Ishikawa (cell line): ENCODE measurements around the gene BEST4.

Experiments
- CEBPB ChIP-seq: IDR thresholded peaks from 2 replicates; pipeline ENCODE4 v1.6.1; 2012
- CREB1 ChIP-seq: IDR thresholded peaks from 2 replicates; pipeline ENCODE4 v1.6.1; 2012; ENCODE audit warnings: low read depth
- EGR1 ChIP-seq: IDR thresholded peaks from 2 replicates; pipeline ENCODE4 v1.6.1; 2012
- EP300 ChIP-seq: IDR thresholded peaks from 2 replicates; pipeline ENCODE4 v1.6.1; 2012; ENCODE audit warnings: borderline replicate concordance
- FOXM1 ChIP-seq: IDR thresholded peaks from 2 replicates; pipeline ENCODE4 v1.6.1; 2012; ENCODE audit warnings: low read depth, borderline replicate concordance
- MAX ChIP-seq: IDR thresholded peaks from 2 replicates; pipeline ENCODE4 v1.6.1; 2012
- NFIC ChIP-seq: IDR thresholded peaks from 2 replicates; pipeline ENCODE4 v1.6.1; 2012
- RAD21 ChIP-seq: IDR thresholded peaks from 2 replicates; pipeline ENCODE4 v1.6.1; 2012; ENCODE audit warnings: low read depth
- REST ChIP-seq: IDR thresholded peaks from 2 replicates; pipeline ENCODE4 v1.6.1; 2012; ENCODE audit warnings: low read depth, mild to moderate bottlenecking
- TAF1 ChIP-seq: IDR thresholded peaks from 2 replicates; pipeline ENCODE4 v1.6.1; 2012; ENCODE audit warnings: low read depth, mild to moderate bottlenecking
- TCF12 ChIP-seq: IDR thresholded peaks from 2 replicates; pipeline ENCODE4 v1.6.1; 2012; ENCODE audit warnings: low read depth
- TEAD4 ChIP-seq: IDR thresholded peaks from 2 replicates; pipeline ENCODE4 v1.6.1; 2012
- USF1 ChIP-seq: IDR thresholded peaks from 2 replicates; pipeline ENCODE4 v1.6.1; 2012
- YY1 ChIP-seq: IDR thresholded peaks from 2 replicates; pipeline ENCODE4 v1.6.1; 2012; ENCODE audit warnings: low read depth
- ZBTB7A ChIP-seq: IDR thresholded peaks from 2 replicates; pipeline ENCODE4 v1.6.1; 2012; ENCODE audit warnings: low read depth

BEST4 gene

GRCh38 chr1:44778705-44779576, 9.0 kb downstream of the BEST4 start:
- no peak for TF ChIP-seq TAF1

DNA sequence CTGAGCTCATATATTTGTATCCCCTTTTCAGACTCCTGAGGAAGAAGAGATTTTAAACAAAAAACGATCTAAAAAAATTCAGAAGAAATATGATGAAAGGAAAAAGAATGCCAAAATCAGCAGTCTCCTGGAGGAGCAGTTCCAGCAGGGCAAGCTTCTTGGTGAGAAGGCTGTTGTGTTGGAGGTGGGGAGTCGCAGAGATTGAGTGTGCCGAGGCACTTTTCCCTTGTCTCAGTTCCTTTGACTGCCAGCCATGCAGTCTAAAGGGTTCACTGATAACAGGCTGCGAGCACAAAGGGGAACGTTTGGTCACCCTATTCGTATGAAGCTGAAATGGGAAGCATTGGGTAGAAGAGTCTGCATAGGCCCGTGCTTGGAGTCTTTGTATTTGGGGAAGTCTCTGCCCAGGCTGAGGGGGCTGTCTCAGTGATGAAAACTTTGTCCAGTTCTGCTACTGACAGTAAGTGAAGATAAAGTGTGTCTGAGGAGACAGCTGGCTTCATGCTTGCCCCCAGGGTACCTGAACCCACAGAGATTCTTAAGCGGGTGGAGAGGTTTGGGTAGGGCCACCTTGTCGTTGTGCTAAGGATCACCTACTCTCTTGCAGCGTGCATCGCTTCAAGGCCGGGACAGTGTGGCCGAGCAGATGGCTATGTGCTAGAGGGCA, 9.9 kb downstream of the BEST4 start:
- TF ChIP-seq CEBPB (no peak), MAX (no peak), NFIC (no peak)

DNA sequence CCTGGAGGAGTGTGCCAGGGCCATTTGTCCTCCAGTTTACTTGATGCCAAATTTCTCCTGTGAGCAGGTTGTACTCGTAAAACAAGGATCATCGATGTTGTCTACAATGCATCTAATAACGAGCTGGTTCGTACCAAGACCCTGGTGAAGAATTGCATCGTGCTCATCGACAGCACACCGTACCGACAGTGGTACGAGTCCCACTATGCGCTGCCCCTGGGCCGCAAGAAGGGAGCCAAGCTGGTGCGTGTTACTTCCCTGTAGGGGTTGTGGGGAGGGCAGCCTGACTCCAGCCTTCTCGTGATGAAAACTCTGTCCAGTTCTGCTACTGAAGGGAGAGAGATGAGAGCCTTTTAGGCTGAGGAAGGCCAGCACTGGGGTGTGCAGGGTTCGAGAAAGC, 10.4 kb downstream of the BEST4 start:
- TF ChIP-seq NFIC (no peak), TCF12 (no peak), YY1 (no peak), EP300 (no peak), USF1 (no peak), FOXM1 (no peak), REST (no peak), ZBTB7A (no peak), CEBPB (no peak), EGR1 (no peak), TAF1 (no peak), TEAD4 (no peak)

DNA sequence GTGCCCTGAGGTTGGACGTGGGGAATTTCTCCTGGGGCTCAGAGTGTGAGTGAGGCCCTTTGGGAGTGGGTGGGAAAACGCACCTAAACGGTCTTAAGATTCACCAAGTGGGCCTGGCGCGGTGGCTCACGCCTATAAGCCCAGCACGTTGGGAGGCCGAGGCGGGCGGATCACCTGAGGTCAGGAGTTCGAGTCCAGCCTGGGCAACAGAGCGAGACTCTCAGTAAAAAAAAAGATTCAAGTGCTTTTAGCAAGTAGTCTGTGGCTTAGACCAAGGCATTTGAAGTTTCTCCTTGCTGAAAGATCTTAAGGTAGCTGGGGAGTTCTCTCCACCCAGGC, 11.3 kb downstream of the BEST4 start:
- no peak for TF ChIP-seq ZBTB7A
- no peak for TF ChIP-seq USF1
- TF ChIP-seq REST: no peak
- TF ChIP-seq EP300: no peak
- no peak for TF ChIP-seq FOXM1
- TF ChIP-seq TAF1: no peak
- no peak for TF ChIP-seq RAD21
- TF ChIP-seq CEBPB: no peak
- TF ChIP-seq EGR1: no peak
- no peak for TF ChIP-seq MAX
- TF ChIP-seq YY1: no peak
- no peak for TF ChIP-seq TCF12
- TF ChIP-seq NFIC: no peak
- TF ChIP-seq TEAD4: no peak
- no peak for TF ChIP-seq CREB1

GRCh38 chr1:44775930-44776729, 11.8 kb downstream of the BEST4 start:
- TF ChIP-seq YY1 (no peak), EGR1 (no peak), RAD21 (no peak), MAX (no peak), CEBPB (no peak), EP300 (no peak), TAF1 (no peak), USF1 (no peak)
